ENCODE measurements around the gene DOK4. TPM values are rescaled to one million over a fixed set of nuclear protein-coding genes. Genes with fewer than 3 reads are reported as not detected.

DOK4 gene
- total RNA-seq, 3 donors from 2014 or later (not counting 1 experiment from before 2014, with no cell fraction given), result 0.75 to 2.5 (median 1.5) TPM

DNA sequence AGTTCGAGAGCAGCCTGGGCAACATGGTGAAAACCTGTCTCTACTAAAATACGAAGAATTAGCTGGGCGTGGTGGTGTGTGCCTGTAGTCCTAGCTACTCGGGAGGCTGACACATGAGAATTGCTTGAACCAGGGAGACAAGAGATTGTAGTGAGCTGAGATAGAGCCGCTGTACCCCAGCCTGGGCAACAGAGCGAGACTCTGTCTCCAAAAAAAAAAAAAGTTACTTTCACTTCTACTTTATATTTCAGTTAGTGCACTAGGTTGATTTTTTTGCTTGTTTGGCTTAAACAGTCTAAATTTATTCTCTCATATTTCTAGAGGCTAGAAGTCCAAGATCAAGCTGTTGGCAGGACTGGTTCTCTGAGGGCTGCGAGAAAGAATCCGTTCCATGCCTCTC lies 36.7 kb upstream of the DOK4 start:
- ATAC-seq, result no peak
- Histone ChIP-seq H3K9me3 (ENCODE audit: control insufficient read depth, insufficient read depth, low read length) (no peaks in the 10 kb centered on the region), H3K27me3 (ENCODE audit: control insufficient read depth, insufficient read depth, low read length) (no peaks in the 10 kb centered on the region), H3K27ac (ENCODE audit: low read length) (no peak overlapping the region), H3K4me3 (ENCODE audit: low read length) (no peak overlapping the region), H3K4me1 (ENCODE audit: control insufficient read depth, insufficient read depth, low read length) (peaks cover 30% of the 10 kb centered on the region), H3K36me3 (ENCODE audit: control insufficient read depth, insufficient read depth, low read length) (peaks cover 12% of the 10 kb centered on the region)
- no peak for TF ChIP-seq CTCF (IDR thresholded peaks at IDR 0.05)
- Mint-ChIP-seq H3K27ac (no peak overlapping the region), H3K27me3 (ENCODE audit: low read depth in 2 of 2) (no peaks in the 10 kb centered on the region), H3K36me3 (no peaks in the 10 kb centered on the region), H3K9me3 (no peaks in the 10 kb centered on the region), H3K4me1 (peaks cover 19 to 21% of the 10 kb centered on the region in 2 donors), H3K4me3 (no peak overlapping the region)
- no peak for DNase-seq
- intact Hi-C loops (cut with micrococcal nuclease), result no loop called here
- 80% methylated on average over 6 of the region's 8 CpGs for WGBS (ENCODE audit: insufficient coverage)

GRCh38 chr16:57519796-57520360 lies 33.6 kb upstream of the DOK4 start:
- DNase-seq, result peak; percentile 79 to 89
- H3K27ac Mint-ChIP-seq, result peak overlapping the region in 1 of 2 donors; percentile 57
- H3K4me1 Mint-ChIP-seq, result peaks cover 21 to 25% of the 10 kb centered on the region in 2 donors
- H3K27ac ChIP-seq (ENCODE audit: low read length), result no peak overlapping the region
- no peaks in the 10 kb centered on the region for H3K9me3 ChIP-seq (ENCODE audit: control insufficient read depth, insufficient read depth, low read length)
- peak; percentile 79 to 99 (median 95) for ATAC-seq
- H3K27me3 ChIP-seq (ENCODE audit: control insufficient read depth, insufficient read depth, low read length), result no peaks in the 10 kb centered on the region
- peaks cover 18% of the 10 kb centered on the region for H3K4me1 ChIP-seq (ENCODE audit: control insufficient read depth, insufficient read depth, low read length)
- H3K4me3 ChIP-seq (ENCODE audit: low read length), result no peak overlapping the region
- intact Hi-C loops (cut with micrococcal nuclease), result loop anchor here (1.0 to 5.0 kb wide), 3 partner anchors 43 to 220 kb away; no protein-coding TSS in a partner anchor
- no peaks in the 10 kb centered on the region for H3K9me3 Mint-ChIP-seq
- peak; percentile 94 for TF ChIP-seq CTCF (IDR thresholded peaks at IDR 0.05)
- 32% methylated on average over 10 of the region's 10 CpGs for WGBS (ENCODE audit: insufficient coverage)
- H3K27me3 Mint-ChIP-seq (ENCODE audit: low read depth in 2 of 2), result no peaks in the 10 kb centered on the region
- peaks cover 35% of the 10 kb centered on the region for H3K36me3 ChIP-seq (ENCODE audit: control insufficient read depth, insufficient read depth, low read length)
- H3K36me3 Mint-ChIP-seq, result no peaks in the 10 kb centered on the region
- H3K4me3 Mint-ChIP-seq, result no peak overlapping the region

- no peak overlapping the region for H3K27ac Mint-ChIP-seq
- no peaks in the 10 kb centered on the region for H3K27me3 Mint-ChIP-seq (ENCODE audit: low read depth in 2 of 2)
- H3K9me3 Mint-ChIP-seq, result no peaks in the 10 kb centered on the region
- peaks cover 21 to 25% of the 10 kb centered on the region in 2 donors for H3K4me1 Mint-ChIP-seq
- TF ChIP-seq CTCF (IDR thresholded peaks at IDR 0.05), result no peak
- H3K36me3 Mint-ChIP-seq, result no peaks in the 10 kb centered on the region
- WGBS (ENCODE audit: insufficient coverage), result 95% methylated on average over 6 of the region's 6 CpGs
- H3K36me3 ChIP-seq (ENCODE audit: control insufficient read depth, insufficient read depth, low read length), result peaks cover 43% of the 10 kb centered on the region
- H3K4me3 ChIP-seq (ENCODE audit: low read length), result no peak overlapping the region
- ATAC-seq, result no peak
- H3K27me3 ChIP-seq (ENCODE audit: control insufficient read depth, insufficient read depth, low read length), result no peaks in the 10 kb centered on the region
- no peaks in the 10 kb centered on the region for H3K9me3 ChIP-seq (ENCODE audit: control insufficient read depth, insufficient read depth, low read length)
- intact Hi-C loops (cut with micrococcal nuclease), result loop anchor here (1.0 to 5.0 kb wide), 3 partner anchors 42 to 219 kb away; no protein-coding TSS in a partner anchor
- H3K27ac ChIP-seq (ENCODE audit: low read length), result no peak overlapping the region
- H3K4me3 Mint-ChIP-seq, result no peak overlapping the region
- peaks cover 18% of the 10 kb centered on the region for H3K4me1 ChIP-seq (ENCODE audit: control insufficient read depth, insufficient read depth, low read length)
- no peak for DNase-seq
Measured at GRCh38 chr16:57518922-57519321, 32.6 kb upstream of the DOK4 start.

DNA sequence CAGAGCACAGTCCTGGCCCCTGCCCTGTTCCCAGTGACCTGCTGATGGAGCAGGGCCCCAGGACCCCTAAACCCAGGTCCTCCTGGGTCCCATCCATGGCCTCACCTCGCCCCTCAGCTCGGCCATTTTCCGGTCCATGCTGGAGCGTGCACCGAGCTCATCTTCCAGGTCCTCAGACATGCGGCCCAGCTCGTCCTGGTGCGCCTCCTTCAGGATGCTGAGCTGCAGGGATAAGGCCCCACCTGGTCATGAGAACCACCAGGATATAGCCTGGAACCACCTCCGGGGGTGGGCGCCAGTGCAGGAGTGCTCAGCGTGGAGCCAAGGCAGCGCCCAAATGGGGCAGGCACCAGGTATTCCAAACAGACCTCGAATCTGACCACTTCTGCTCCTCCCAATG lies 32.2 kb upstream of the DOK4 start:
- no peaks in the 10 kb centered on the region for H3K9me3 ChIP-seq (ENCODE audit: control insufficient read depth, insufficient read depth, low read length)
- ATAC-seq (no peak), DNase-seq (no peak)
- no peak for TF ChIP-seq CTCF (IDR thresholded peaks at IDR 0.05)
- Mint-ChIP-seq H3K36me3 (no peaks in the 10 kb centered on the region), H3K4me3 (no peak overlapping the region), H3K9me3 (no peaks in the 10 kb centered on the region), H3K4me1 (peaks cover 21 to 25% of the 10 kb centered on the region in 2 donors), H3K27me3 (ENCODE audit: low read depth in 2 of 2) (no peaks in the 10 kb centered on the region), H3K27ac (no peak overlapping the region)
- 98% methylated on average over 13 of the region's 13 CpGs for WGBS (ENCODE audit: insufficient coverage)
- no peak overlapping the region for H3K27ac ChIP-seq (ENCODE audit: low read length)
- peaks cover 46% of the 10 kb centered on the region for H3K36me3 ChIP-seq (ENCODE audit: control insufficient read depth, insufficient read depth, low read length)
- intact Hi-C loops (cut with micrococcal nuclease), result loop anchor here (2.0 to 5.0 kb wide), 2 partner anchors 41 to 100 kb away; no protein-coding TSS in a partner anchor
- no peak overlapping the region for H3K4me3 ChIP-seq (ENCODE audit: low read length)
- peaks cover 17% of the 10 kb centered on the region for H3K4me1 ChIP-seq (ENCODE audit: control insufficient read depth, insufficient read depth, low read length)
- H3K27me3 ChIP-seq (ENCODE audit: control insufficient read depth, insufficient read depth, low read length), result no peaks in the 10 kb centered on the region

Data from natural killer cell (primary cell).